AG08396 (cell line): ENCODE data around the gene MINK1.

ENCODE experiments used
- DNase-seq: peaks from one replicate; pipeline ENCODE4 v3.0.0; 2012; ENCODE audit warnings: low spot score, mixed read lengths

MINK1 gene

DNA sequence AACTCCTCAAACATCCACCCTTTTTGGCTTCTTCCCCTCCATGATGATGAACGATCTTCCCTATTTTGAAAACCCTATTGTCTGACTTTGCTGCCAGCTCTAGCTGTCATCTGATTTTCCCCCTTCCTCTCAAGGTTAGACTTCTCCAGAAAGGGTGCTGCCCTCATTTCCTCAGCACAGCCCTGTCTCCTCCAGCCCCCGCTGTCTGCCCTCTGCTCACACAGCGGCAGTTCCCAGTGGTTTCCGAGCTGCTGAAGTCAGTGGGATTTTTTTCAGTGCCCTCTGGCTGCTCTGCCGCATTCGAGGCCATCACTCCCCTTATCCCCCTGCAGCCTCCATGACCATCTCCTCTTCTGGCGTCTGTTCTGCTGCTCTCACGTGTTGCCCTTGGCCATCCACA, 39.6 kb downstream of the MINK1 start:
- no peak for DNase-seq

DNA sequence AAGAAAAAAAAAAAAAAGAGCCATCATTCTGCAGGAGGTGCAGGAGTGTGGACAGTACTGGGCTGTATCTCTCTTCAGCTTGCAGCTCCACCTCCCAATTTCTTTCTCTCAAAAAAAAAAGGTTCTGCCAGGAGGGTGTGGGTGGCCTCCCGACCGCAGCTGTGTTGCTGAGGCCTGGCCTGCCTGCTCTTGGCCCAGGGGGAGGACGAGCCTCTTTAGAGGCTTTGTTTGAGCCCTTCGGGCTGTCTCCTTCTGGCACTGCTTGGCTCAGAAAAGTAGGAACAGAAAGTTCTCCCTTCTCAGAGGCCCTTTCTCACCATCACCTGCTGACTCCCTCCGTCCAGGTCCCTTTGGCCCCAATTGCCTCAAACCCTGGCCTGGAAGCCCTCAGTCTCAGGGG, 43.9 kb downstream of the MINK1 start:
- DNase-seq, result no peak

DNA sequence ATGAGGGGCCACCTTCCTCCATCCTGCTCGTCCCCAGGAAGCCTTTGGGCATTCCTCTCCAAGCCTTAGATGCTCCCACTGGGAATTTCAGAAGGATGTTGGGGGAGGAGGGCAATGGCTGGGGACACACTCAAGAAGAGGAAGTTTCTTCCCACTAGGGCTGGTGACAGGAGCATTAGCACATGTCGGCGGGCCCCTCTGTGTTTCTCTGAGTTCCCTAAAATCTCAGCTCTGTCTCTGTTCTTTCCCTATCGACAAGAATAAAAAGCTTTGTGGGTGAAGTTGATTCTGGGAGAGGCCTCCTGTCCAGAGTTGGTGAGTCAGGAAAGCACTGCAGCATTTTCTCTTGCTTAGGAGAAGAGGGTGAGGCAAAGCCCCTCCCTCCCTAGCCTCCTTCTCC, 46.5 kb downstream of the MINK1 start:
- no peak for DNase-seq

DNA sequence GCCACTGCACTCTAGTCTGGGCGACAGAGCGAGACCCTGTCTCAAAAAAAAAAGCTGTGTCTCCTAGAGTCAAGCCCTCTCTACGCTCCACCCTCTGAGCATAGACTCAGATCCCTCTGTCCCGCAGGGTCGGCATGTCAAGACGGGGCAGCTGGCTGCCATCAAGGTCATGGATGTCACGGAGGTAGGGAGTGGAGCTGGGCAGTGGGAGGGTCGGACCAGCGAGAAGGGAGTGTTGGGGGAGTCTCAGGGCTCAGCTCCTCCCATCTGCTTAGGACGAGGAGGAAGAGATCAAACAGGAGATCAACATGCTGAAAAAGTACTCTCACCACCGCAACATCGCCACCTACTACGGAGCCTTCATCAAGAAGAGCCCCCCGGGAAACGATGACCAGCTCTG, 47.7 kb downstream of the MINK1 start:
- no peak for DNase-seq

DNA sequence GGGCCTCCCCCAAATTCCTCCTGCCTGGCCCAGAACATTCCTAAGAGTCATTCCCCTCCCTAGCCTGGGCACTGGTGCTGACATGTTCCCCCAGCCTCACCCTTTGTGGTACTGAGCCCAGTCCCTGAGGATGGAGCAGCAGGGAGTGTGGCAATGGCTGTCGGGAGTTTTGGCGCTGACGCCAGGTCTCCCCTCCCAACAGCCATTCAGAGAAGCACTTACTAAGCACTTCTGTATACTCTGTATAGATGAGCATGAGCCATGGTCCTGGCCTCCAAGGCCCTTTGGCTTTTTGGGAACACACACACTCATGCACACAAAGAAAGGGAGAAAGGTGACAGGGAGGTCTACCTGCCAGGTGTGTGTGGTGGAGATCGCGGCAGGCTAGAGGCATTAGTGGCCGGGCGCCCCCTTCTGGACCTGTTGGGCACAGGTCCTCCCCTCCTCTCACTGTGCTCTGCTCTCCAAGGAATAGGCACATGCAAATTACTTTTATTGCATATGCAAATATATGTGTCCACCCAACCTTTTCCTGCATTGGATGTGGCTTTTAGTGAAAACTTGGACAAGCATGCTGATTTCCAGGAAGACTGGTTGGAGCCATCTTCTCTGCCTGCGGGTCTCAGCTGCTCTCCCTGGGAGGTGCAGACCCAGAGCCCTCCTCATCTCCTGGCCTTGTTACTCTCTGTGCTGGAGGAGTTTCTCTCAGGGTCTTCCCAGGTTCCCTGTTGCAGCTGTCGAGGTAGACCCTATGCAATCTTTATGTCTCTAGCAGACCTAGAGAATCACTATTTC, 48.8 kb downstream of the MINK1 start:
- peak; percentile 62 for DNase-seq

DNA sequence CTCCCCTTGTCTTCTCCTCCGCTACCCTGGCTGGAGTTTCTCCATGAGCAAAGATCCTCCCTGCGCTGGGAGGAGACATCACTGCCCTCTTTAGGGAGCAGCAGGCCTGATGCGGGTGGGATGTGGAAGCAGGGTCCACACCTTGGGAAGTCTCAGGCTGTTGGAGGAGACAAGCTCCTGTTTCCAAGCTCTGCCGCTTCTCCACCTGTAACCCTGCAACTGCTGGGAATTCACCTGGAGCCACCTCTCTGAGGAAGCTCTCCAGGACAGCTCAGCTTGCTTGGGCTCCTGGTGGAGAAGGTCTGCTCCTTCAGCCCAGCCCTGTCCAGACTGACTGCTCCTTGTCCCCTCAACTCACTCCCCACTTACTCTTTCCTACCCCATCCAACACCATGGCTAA, 51.3 kb downstream of the MINK1 start:
- DNase-seq, result no peak

DNA sequence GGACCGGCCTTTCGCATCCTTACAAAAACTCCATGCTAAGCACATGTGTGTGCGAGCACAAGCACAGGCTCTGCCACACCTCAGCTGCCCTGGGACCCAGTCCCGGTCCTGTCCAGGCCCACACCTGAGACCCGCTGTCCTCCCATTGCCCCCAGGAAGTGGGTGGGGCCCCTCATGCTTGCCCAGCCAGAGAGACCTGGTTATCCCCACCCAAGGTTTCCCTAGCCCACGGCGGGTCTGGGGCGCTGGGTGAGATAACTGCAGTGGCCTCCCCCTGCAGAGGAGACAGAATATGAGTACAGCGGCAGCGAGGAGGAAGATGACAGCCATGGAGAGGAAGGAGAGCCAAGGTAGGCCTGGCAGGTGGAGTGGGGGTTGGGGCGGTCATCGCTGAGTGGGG, 53.7 kb downstream of the MINK1 start:
- no peak for DNase-seq

DNA sequence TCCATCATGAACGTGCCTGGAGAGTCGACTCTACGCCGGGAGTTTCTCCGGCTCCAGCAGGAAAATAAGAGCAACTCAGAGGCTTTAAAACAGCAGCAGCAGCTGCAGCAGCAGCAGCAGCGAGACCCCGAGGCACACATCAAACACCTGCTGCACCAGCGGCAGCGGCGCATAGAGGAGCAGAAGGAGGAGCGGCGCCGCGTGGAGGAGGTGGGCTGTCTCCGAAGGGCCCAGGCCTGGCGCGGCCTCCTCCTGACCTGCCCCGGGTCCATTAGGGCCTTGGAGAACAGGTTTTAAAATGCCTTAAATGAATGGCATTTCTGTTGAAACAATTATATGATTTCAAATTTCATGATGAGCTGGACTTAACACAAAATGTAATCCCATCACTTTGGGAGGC, 54.4 kb downstream of the MINK1 start:
- no peak for DNase-seq

DNA sequence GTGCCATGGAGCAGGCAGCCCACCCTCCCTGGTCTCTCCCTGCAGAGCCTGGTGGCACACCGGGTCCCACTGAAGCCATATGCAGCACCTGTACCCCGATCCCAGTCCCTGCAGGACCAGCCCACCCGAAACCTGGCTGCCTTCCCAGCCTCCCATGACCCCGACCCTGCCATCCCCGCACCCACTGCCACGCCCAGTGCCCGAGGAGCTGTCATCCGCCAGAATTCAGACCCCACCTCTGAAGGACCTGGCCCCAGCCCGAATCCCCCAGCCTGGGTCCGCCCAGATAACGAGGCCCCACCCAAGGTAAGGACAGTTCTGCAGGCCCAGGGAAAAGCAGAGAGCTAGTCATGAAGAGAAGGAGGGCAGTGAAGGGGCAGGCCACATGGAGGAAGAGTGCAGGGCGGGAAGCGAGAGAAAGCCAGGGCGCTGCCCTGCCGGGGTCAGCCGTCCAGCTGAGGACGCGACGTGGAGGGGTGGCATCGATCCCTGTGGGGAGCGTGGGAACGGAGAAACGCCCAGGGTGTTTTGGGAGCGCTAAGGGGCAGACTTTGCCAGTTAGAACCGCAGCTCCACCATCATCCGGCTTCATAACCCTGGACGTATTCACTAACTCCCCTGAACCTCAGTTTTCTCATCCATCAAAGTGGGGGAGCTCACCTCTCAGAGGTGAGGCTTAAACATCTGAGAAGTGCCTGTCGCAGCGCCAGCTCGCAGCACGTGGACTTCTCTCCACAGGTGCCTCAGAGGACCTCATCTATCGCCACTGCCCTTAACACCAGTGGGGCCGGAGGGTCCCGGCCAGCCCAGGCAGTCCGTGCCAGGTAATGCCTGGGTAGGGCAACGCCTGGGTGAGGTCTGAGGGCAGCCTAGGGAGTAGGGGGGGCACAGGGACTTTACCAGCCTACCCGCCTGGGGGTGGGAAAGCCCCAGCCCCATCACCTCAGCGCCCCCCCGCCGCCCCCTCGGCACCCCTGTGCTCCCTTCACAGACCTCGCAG, 58.6 kb downstream of the MINK1 start:
- no peak for DNase-seq

DNA sequence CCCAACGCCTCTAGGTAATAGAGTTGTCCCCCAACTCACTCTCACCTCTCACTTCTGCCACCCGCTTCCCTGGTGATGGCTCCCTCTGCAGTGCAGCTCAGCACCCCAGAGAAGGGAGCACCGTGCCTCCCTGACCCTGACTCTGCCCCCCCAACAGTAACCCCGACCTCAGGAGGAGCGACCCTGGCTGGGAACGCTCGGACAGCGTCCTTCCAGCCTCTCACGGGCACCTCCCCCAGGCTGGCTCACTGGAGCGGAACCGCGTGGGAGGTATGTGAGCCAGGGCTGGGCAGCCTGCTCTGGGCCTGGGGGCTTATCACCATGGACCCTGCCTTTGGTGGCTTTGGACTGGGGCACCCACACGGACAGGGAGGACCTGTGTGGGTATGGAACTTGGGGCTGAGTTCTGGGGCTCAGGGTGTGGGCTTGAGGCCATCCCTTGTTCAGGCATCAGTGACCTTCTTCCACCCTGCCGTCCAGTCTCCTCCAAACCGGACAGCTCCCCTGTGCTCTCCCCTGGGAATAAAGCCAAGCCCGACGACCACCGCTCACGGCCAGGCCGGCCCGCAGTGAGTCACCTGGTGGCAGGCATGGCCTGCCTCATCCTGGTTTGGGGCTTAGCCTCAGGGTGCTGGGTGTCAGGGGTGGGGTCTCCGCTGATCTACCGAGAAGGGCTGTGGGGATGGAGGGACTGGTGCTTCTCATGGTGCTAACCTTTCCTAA, 59.5 kb downstream of the MINK1 start:
- no peak for DNase-seq

DNA sequence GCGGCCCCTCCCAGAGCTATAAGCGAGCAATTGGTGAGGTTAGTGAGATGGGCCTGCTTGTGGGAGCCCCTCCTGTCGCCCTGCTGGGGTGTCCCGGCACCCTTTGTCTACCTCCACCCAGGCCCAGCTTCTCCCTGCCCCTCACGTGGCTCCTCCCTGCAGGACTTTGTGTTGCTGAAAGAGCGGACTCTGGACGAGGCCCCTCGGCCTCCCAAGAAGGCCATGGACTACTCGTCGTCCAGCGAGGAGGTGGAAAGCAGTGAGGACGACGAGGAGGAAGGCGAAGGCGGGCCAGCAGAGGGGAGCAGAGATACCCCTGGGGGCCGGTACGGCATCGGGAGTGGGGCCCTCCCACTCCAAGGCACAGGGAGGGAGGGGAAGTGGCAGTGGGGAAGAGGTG, 60.1 kb downstream of the MINK1 start:
- no peak for DNase-seq

DNA sequence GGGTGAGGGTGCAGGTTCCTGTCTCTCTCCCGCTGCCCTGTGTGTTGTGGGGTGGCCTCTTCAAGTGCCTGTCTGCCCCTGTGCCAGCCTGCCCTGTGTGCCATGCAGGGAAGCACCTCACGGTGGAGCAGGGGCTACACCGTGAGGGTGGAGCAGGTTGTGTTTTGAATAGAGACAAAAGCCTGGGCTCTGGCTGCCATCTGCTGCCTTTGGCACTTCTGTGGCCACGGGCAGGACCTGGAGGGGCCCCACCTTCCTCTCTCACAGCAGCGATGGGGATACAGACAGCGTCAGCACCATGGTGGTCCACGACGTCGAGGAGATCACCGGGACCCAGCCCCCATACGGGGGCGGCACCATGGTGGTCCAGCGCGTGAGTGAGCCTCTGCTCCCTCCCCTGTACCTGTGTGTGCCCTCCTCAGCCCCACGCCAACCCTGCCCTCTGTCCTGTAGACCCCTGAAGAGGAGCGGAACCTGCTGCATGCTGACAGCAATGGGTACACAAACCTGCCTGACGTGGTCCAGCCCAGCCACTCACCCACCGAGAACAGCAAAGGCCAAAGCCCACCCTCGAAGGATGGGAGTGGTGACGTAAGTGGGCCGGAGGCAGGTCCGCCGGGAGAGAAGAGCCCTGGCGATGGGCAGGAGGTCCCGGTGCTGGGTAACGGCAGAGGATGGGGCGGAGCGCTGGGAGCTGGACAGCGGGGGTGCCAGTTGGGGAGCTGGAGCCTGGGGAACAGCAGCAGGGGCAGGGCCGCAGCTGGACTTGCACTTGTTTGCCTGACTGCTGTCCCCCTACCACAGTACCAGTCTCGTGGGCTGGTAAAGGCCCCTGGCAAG, 60.8 kb downstream of the MINK1 start:
- DNase-seq, result no peak

DNA sequence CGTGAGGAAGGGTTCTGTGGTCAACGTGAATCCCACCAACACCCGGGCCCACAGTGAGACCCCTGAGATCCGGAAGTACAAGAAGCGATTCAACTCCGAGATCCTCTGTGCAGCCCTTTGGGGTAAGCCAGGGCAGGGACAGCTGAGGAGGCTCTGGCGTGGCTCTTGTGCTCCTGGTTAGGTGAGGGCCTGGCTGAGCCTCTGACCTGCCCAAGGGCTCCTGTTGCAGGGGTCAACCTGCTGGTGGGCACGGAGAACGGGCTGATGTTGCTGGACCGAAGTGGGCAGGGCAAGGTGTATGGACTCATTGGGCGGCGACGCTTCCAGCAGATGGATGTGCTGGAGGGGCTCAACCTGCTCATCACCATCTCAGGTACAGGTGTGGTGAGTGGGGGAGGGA, 62.0 kb downstream of the MINK1 start:
- DNase-seq, result no peak

DNA sequence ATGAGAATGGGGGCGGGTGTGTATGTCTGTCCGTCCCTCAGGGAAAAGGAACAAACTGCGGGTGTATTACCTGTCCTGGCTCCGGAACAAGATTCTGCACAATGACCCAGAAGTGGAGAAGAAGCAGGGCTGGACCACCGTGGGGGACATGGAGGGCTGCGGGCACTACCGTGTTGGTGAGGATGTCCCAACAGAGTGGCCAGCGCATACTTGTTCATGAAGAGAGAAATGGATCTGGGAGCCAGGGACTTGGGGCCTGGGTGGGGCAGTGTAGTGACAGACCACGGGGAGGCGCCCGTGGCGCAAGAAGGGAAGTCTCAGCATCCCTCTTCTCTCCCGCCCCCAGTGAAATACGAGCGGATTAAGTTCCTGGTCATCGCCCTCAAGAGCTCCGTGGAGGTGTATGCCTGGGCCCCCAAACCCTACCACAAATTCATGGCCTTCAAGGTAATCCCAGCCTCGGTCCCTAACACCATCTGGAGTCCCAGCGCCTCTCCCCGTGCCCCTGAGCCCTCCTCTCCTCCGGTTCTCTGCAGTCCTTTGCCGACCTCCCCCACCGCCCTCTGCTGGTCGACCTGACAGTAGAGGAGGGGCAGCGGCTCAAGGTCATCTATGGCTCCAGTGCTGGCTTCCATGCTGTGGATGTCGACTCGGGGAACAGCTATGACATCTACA, 62.7 kb downstream of the MINK1 start:
- DNase-seq, result no peak

DNA sequence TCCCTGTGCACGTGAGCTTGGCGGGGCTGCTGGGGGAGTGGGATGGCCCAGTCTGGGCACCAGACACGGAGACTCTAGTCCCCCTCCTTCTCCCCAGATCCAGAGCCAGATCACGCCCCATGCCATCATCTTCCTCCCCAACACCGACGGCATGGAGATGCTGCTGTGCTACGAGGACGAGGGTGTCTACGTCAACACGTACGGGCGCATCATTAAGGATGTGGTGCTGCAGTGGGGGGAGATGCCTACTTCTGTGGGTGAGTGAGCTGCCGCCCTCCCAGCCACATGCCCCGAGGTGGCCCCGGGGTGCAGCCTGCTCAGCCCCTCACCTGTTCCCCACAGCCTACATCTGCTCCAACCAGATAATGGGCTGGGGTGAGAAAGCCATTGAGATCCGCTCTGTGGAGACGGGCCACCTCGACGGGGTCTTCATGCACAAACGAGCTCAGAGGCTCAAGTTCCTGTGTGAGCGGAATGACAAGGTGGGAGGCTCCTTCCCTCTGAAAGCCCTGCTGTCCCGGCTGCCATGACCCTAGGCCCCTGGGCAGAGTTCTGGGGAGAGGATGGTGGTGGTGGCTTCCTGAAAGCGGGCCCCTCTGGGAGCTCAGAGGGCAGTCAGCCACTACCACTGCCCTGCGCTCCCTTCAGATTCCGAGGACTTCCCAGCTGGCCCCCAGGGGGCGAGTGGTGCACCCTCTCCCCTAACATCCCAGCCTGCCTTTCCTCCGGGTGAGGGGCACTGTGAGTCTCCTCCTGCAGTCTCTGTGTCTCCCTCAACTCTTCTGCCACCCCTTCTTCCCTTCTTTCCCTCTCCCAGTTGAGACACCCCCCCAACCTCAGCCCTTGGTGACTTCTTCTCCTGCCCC, 63.4 kb downstream of the MINK1 start:
- no peak for DNase-seq

DNA sequence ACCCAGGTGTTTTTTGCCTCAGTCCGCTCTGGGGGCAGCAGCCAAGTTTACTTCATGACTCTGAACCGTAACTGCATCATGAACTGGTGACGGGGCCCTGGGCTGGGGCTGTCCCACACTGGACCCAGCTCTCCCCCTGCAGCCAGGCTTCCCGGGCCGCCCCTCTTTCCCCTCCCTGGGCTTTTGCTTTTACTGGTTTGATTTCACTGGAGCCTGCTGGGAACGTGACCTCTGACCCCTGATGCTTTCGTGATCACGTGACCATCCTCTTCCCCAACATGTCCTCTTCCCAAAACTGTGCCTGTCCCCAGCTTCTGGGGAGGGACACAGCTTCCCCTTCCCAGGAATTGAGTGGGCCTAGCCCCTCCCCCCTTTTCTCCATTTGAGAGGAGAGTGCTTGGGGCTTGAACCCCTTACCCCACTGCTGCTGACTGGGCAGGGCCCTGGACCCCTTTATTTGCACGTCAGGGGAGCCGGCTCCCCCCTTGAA, 64.1 kb downstream of the MINK1 start:
- no peak for DNase-seq

DNA sequence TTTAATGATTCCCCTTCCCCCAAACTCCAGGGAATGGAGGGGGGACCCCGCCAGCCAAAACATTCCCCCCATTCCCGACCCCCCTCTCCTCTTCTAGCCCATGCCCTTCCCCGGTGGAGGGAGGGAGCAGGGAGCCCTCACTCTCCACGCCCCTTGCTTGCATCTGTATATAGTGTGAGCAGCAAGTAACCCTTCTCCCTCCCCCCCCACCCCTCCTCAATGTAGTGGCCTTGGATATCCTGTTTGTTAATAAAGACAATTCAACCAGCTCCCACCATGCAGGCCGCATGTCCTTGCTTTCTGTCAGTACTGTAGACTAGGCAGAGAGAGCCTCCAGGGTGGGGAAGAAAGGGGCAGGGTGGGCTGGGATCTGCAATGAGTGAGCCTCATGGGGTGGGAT, 64.6 kb downstream of the MINK1 start:
- no peak for DNase-seq

DNA sequence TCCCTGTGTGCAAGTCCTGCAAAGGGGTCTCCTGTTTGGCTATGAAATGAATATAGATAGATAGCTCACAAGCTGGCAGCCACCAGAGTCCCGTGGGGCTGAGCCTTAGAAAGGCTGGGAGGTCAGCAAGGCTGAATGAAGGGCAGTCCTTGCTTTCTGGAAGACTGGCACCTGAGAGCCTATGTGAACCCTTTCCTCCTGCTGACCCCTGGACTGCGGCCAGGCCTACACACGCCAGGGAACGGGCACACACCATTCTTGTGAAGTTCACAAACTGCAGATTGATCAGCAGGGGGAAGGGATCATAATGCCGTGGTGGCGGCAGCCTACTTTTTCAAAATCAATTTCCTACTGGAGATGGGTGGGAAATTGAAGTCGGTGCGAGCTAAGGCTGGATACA, 65.2 kb downstream of the MINK1 start:
- no peak for DNase-seq

DNA sequence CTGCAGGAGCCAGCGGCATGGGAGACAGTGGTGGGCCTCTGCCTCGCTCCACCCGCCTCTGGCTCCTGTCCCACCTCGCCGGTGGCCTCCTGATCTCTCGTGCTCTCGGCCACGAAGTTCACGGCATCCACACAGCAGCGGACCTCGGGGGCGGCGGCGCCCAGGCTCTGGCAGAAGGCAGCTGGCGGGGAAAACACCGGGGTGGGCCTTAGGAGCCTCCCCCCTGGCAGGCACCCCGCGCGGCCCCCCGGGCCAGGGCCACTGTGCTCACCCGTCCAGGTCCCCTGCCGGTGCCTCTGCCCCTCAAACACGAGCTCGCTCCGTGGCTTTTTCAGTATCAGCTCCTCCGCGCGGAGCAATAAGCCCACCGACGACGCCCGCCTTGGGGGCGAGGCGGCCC, 65.8 kb downstream of the MINK1 start:
- no peak for DNase-seq
